Uterus (tissue), 4 donors: ENCODE data around the gene TRAF3. TPM values are rescaled to one million over a fixed set of nuclear protein-coding genes. Genes with fewer than 3 reads are reported as not detected.

ENCODE experiments used
- DNase-seq, 2 donors: peaks; one replicate each; pipeline ENCODE4 v3.0.0-alpha.2; 2019 to 2020
- H3K27ac ChIP-seq, 2 donors: fragments of 200-600 bp; sonication (generic); 1 replicate in 1 of 2; 2 replicates in 1 of 2; pipeline ENCODE4 v1.5.1; 2016 to 2018
- H3K27me3 ChIP-seq, 2 donors: fragments of 200-600 bp; sonication (generic); one replicate each; pipeline ENCODE4 v1.5.1; 2018 to 2019; ENCODE audit warnings: control low read depth in 1 of 2
- H3K36me3 ChIP-seq, 2 donors: fragments of 200-600 bp; sonication (generic); one replicate each; pipeline ENCODE4 v1.5.1; 2019; ENCODE audit warnings: control low read depth in 1 of 2
- H3K4me1 ChIP-seq, 2 donors: fragments of 200-600 bp; sonication (generic); one replicate each; pipeline ENCODE4 v1.5.1; 2018 to 2019; ENCODE audit warnings: control low read depth in 1 of 2
- H3K4me3 ChIP-seq, 2 donors: fragments of 200-600 bp; sonication (generic); 1 replicate in 1 of 2; 2 replicates in 1 of 2; pipeline ENCODE4 v1.5.1; 2018 to 2019; ENCODE audit warnings: mild to moderate bottlenecking in 1 of 2
- H3K9me3 ChIP-seq, 2 donors: fragments of 200-600 bp; sonication (generic); one replicate each; pipeline ENCODE4 v1.5.1; 2019; ENCODE audit warnings: control low read depth in 1 of 2
- CTCF ChIP-seq, 4 experiments: fragments of 200-600 bp in 2 of 4; fragments of 450-650 bp in 2 of 4; sonication (generic) in 2 of 4; IDR thresholded peaks; one replicate each; pipeline ENCODE4 v1.5.1; 2016 to 2019; ENCODE audit warnings: antibody characterized with exemption in 4 of 4, mild to moderate bottlenecking in 2 of 4, moderate library complexity in 1 of 4
- POLR2A ChIP-seq, 2 donors: fragments of 450-650 bp; IDR thresholded peaks; one replicate each; pipeline ENCODE4 v1.6.1; 2016; ENCODE audit warnings: antibody characterized with exemption in 2 of 2, mild to moderate bottlenecking in 1 of 2, moderate library complexity in 1 of 2
- intact Hi-C: fragments of 100-400 bp; cut with DNase I; formaldehyde crosslinking; loops from one replicate; pipeline ENCODE4 v1.15.1; 2023; ENCODE audit warnings: low total_unique reads
- total RNA-seq, 4 donors: library from RNA; depleted of rRNA in 3 of 4; stranded (reverse); fragments of >200 nt in 3 of 4; gene quantifications; one replicate each; pipeline versions ENCODE4 v1.1.0 to v1.2.4, GENCODE V29; 2014 to 2023
- donor health status: DM: yes; HTN: yes; CAD: no.

TRAF3 gene
- total RNA-seq, 4 donors from 2014 or later = 7.4 to 33.1 (median 22.1) TPM

- Histone ChIP-seq H3K27me3 (no peaks in the 10 kb centered on the region), H3K4me3 (no peak overlapping the region), H3K4me1 (no peaks in the 10 kb centered on the region), H3K9me3 (no peaks in the 10 kb centered on the region), H3K27ac (no peak overlapping the region), H3K36me3 (no peaks in the 10 kb centered on the region)
- no peak for TF ChIP-seq CTCF (IDR thresholded peaks at IDR 0.05)
- no peak for DNase-seq
- intact Hi-C loops = no loop called here
Measured at GRCh38 chr14:102907303-102907844, 130.1 kb downstream of the TRAF3 start.

GRCh38 chr14:102907980-102908730 lies 130.9 kb downstream of the TRAF3 start:
- no peaks in the 10 kb centered on the region for H3K9me3 ChIP-seq
- no peak for DNase-seq
- H3K4me1 ChIP-seq = no peaks in the 10 kb centered on the region
- no peaks in the 10 kb centered on the region for H3K36me3 ChIP-seq
- TF ChIP-seq POLR2A (IDR thresholded peaks at IDR 0.05) (no peak), CTCF (IDR thresholded peaks at IDR 0.05) (no peak)
- H3K27me3 ChIP-seq = no peaks in the 10 kb centered on the region
- no peak overlapping the region for H3K27ac ChIP-seq
- H3K4me3 ChIP-seq = no peak overlapping the region
- intact Hi-C loops = no loop called here

- Histone ChIP-seq H3K27ac (no peak overlapping the region), H3K4me3 (no peak overlapping the region), H3K4me1 (no peaks in the 10 kb centered on the region), H3K36me3 (no peaks in the 10 kb centered on the region), H3K27me3 (no peaks in the 10 kb centered on the region), H3K9me3 (no peaks in the 10 kb centered on the region)
- intact Hi-C loops = no loop called here
- TF ChIP-seq POLR2A (IDR thresholded peaks at IDR 0.05) (no peak), CTCF (IDR thresholded peaks at IDR 0.05) (no peak)
- no peak for DNase-seq
Measured at GRCh38 chr14:102908766-102909455, 131.7 kb downstream of the TRAF3 start.

GRCh38 chr14:102909462-102909861 lies 132.2 kb downstream of the TRAF3 start:
- no peaks in the 10 kb centered on the region for H3K36me3 ChIP-seq
- no peaks in the 10 kb centered on the region for H3K4me1 ChIP-seq
- H3K27ac ChIP-seq = no peak overlapping the region
- TF ChIP-seq POLR2A (IDR thresholded peaks at IDR 0.05) = no peak
- no peak for DNase-seq
- no peak overlapping the region for H3K4me3 ChIP-seq
- no peaks in the 10 kb centered on the region for H3K27me3 ChIP-seq
- intact Hi-C loops = no loop called here
- H3K9me3 ChIP-seq = no peaks in the 10 kb centered on the region

- Histone ChIP-seq H3K4me1 (no peaks in the 10 kb centered on the region), H3K27ac (no peak overlapping the region), H3K9me3 (no peaks in the 10 kb centered on the region), H3K27me3 (no peaks in the 10 kb centered on the region), H3K36me3 (no peaks in the 10 kb centered on the region), H3K4me3 (no peak overlapping the region)
- intact Hi-C loops = no loop called here
- TF ChIP-seq POLR2A (IDR thresholded peaks at IDR 0.05) (no peak), CTCF (IDR thresholded peaks at IDR 0.05) (no peak)
- DNase-seq = no peak
Measured at GRCh38 chr14:102909911-102910310, 132.7 kb downstream of the TRAF3 start.
